Measurements from ENCODE around the gene HIF1A. TPM values are rescaled to one million over a fixed set of nuclear protein-coding genes. Genes with fewer than 3 reads are reported as not detected.
"Not testable (repeated sequence)": the region's sequence is repeated elsewhere in the genome, so short reads cannot be mapped to it uniquely, and the experiment has no call there.

The HIF1A gene
- total and polyA plus RNA-seq, 4 donors, result 28.9 to 291 (median 191) TPM

DNA sequence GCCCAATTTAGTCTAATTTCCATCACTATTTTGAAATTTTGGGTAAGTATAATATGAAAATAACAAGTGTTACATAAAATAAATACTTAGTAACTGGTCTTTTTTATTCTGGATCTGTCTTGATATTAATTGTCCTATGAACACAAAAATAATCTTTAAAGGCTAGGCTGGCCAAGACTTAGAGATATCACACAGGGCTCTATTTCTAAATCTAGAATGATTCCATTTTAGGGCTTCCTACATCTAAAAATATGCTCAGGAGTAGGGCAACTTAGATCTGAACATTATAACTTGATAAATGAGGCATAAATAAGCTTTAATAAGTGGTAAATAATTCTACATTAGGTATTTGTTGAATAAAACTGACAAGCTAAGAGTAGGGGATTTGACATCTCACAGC, 43.8 kb downstream of the HIF1A start:
- Histone ChIP-seq H3K9me3 (ENCODE audit: control insufficient read depth in 4 of 4, insufficient read depth in 3 of 4, low read length in 3 of 4) (no peaks in the 10 kb centered on the region), H3K9ac (ENCODE audit: insufficient read depth in 1 of 2, low read length in 2 of 2) (no peak overlapping the region), H3K36me3 (ENCODE audit: control insufficient read depth in 4 of 4, insufficient read depth in 4 of 4, low read length in 4 of 4) (peaks cover 19 to 55% (median 47%) of the 10 kb centered on the region in 4 donors), H3K4me3 (no peak overlapping the region), H3K4me1 (ENCODE audit: control insufficient read depth in 5 of 5, insufficient read depth in 5 of 5, low read length in 5 of 5) (no peaks in the 10 kb centered on the region), H3K27ac (ENCODE audit: low read depth in 1 of 2, low read length in 1 of 2) (no peak overlapping the region), H3K27me3 (ENCODE audit: control insufficient read depth in 3 of 3, insufficient read depth in 3 of 3, low read length in 2 of 3) (no peaks in the 10 kb centered on the region)
- DNase-seq, result no peak
- TF ChIP-seq, protein P1, sequence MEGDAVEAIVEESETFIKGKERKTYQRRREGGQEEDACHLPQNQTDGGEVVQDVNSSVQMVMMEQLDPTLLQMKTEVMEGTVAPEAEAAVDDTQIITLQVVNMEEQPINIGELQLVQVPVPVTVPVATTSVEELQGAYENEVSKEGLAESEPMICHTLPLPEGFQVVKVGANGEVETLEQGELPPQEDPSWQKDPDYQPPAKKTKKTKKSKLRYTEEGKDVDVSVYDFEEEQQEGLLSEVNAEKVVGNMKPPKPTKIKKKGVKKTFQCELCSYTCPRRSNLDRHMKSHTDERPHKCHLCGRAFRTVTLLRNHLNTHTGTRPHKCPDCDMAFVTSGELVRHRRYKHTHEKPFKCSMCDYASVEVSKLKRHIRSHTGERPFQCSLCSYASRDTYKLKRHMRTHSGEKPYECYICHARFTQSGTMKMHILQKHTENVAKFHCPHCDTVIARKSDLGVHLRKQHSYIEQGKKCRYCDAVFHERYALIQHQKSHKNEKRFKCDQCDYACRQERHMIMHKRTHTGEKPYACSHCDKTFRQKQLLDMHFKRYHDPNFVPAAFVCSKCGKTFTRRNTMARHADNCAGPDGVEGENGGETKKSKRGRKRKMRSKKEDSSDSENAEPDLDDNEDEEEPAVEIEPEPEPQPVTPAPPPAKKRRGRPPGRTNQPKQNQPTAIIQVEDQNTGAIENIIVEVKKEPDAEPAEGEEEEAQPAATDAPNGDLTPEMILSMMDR (IDR thresholded peaks at IDR 0.05; ENCODE audit: control extremely low read depth, extremely low read depth), result no peak
- no peak for ATAC-seq (ENCODE audit: insufficient read depth, low FRiP score)

DNA sequence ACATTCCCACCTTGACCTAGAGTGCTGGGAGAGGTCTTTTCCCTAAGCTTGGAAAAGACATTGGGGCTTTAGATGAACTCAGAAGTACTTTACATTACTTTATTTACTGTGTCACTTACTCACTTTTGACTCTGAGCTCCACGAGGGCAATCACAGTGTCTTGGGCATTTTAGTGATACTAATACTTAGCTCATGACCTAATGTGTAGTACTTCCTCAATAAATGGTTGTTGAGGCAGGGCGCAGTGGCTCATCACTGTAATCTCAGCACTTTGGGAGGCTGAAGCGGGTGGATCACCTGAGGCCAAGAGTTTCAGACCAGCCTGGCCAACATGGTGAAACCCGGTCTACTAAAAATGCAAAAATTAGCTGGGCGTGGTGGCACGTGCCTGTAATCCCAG, 47.1 kb downstream of the HIF1A start:
- H3K36me3 ChIP-seq (ENCODE audit: control insufficient read depth in 4 of 4, insufficient read depth in 4 of 4, low read length in 4 of 4), result peaks cover 23 to 48% (median 33%) of the 10 kb centered on the region in 4 donors
- WGBS, 2 donors, result 95 to 99% methylated on average over 6 of the region's 6 CpGs
- no peaks in the 10 kb centered on the region for H3K27me3 ChIP-seq (ENCODE audit: control insufficient read depth in 3 of 3, insufficient read depth in 3 of 3, low read length in 2 of 3)
- H3K9me3 ChIP-seq (ENCODE audit: control insufficient read depth in 4 of 4, insufficient read depth in 3 of 4, low read length in 3 of 4), result no peaks in the 10 kb centered on the region
- DNase-seq (no peak), ATAC-seq (ENCODE audit: insufficient read depth, low FRiP score) (no peak)
- no peak overlapping the region for H3K27ac ChIP-seq (ENCODE audit: low read depth in 1 of 2, low read length in 1 of 2)
- peaks cover 0 to 3% (median 0%) of the 10 kb centered on the region in 5 donors for H3K4me1 ChIP-seq (ENCODE audit: control insufficient read depth in 5 of 5, insufficient read depth in 5 of 5, low read length in 5 of 5)
- no peak overlapping the region for H3K9ac ChIP-seq (ENCODE audit: insufficient read depth in 1 of 2, low read length in 2 of 2)
- no peak overlapping the region for H3K4me3 ChIP-seq
- TF ChIP-seq, protein P1 (IDR thresholded peaks at IDR 0.05; ENCODE audit: control extremely low read depth, extremely low read depth), result no peak

DNA sequence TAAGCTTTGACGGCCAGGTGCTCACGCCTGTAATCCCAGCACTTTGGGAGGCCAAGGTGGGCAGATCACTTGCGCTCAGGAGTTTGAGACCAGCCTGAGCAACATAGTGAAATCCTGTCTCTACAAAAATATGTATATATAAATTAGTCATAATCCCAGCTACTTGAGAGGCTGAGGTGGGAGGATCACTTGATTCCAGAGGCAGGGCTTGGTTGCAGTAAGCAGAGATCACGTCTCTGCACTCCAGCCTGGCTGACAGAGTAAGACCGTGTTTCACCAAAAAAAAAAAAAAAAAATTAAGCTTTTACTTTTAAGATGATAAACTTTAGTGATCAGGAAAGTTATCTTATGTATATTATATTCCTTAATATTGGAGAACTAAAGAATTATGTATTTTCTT, 48.9 kb downstream of the HIF1A start:
- H3K36me3 ChIP-seq (ENCODE audit: control insufficient read depth in 4 of 4, insufficient read depth in 4 of 4, low read length in 4 of 4), result peaks cover 15 to 41% (median 23%) of the 10 kb centered on the region in 4 donors
- H3K9ac ChIP-seq (ENCODE audit: insufficient read depth in 1 of 2, low read length in 2 of 2), result no peak overlapping the region
- H3K4me1 ChIP-seq (ENCODE audit: control insufficient read depth in 5 of 5, insufficient read depth in 5 of 5, low read length in 5 of 5), result peaks cover 0 to 3% (median 0%) of the 10 kb centered on the region in 5 donors
- H3K27me3 ChIP-seq (ENCODE audit: control insufficient read depth in 3 of 3, insufficient read depth in 3 of 3, low read length in 2 of 3), result no peaks in the 10 kb centered on the region
- TF ChIP-seq, protein P1 (IDR thresholded peaks at IDR 0.05; ENCODE audit: control extremely low read depth, extremely low read depth), result no peak
- no peak overlapping the region for H3K27ac ChIP-seq (ENCODE audit: low read depth in 1 of 2, low read length in 1 of 2)
- 95 to 98% methylated on average over 5 of the region's 5 CpGs for WGBS, 2 donors
- ATAC-seq (ENCODE audit: insufficient read depth, low FRiP score) (no peak), DNase-seq (no peak)
- no peak overlapping the region for H3K4me3 ChIP-seq
- no peaks in the 10 kb centered on the region for H3K9me3 ChIP-seq (ENCODE audit: control insufficient read depth in 4 of 4, insufficient read depth in 3 of 4, low read length in 3 of 4)

DNA sequence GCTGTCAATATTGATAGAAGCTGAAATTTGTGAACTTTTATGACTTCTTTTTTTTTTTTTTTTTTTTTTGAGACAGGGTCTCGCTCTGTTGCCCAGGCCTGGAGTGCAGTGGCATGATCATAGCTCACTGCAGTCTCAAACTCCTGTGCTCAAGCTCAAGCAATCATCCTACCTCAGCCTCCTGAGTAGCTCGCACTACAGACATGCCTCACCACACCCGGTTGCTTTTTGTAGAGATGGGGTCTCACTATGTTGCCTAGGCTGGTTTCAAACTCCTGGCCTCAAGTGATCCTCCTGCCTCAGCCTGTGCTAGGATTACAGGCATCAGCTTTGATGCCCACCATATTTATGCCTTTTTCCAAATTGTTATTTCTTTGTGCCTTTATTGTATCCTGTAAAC, 51.0 kb downstream of the HIF1A start:
- peaks cover 9 to 31% (median 20%) of the 10 kb centered on the region in 4 donors for H3K36me3 ChIP-seq (ENCODE audit: control insufficient read depth in 4 of 4, insufficient read depth in 4 of 4, low read length in 4 of 4)
- WGBS, 2 donors, result 95 to 99% methylated on average over 3 of the region's 3 CpGs
- H3K27me3 ChIP-seq (ENCODE audit: control insufficient read depth in 3 of 3, insufficient read depth in 3 of 3, low read length in 2 of 3); H3K9ac ChIP-seq (ENCODE audit: insufficient read depth in 1 of 2, low read length in 2 of 2); H3K4me3 ChIP-seq; DNase-seq; H3K27ac ChIP-seq (ENCODE audit: low read depth in 1 of 2, low read length in 1 of 2); H3K4me1 ChIP-seq (ENCODE audit: control insufficient read depth in 5 of 5, insufficient read depth in 5 of 5, low read length in 5 of 5); ATAC-seq (ENCODE audit: insufficient read depth, low FRiP score); H3K9me3 ChIP-seq (ENCODE audit: control insufficient read depth in 4 of 4, insufficient read depth in 3 of 4, low read length in 3 of 4): not testable (repeated sequence)

All from lung (tissue), 12 donors.